Large intestine (tissue), 12 donors: ENCODE results near the gene C1orf146. TPM values are rescaled to one million over a fixed set of nuclear protein-coding genes. Genes with fewer than 3 reads are reported as not detected.

Source experiments
- DNase-seq, 2 donors: peaks; one replicate each; pipeline versions ENCODE4 v3.0.0 to v3.0.0-alpha.2; 2013
- H3K27ac ChIP-seq: one replicate; pipeline ENCODE4 v1.5.1; 2013; ENCODE audit warnings: low read length
- H3K27me3 ChIP-seq: 2 replicates; pipeline ENCODE4 v1.6.1; 2013; ENCODE audit warnings: low read length; ENCODE audit not compliant: control insufficient read depth, insufficient read depth
- H3K36me3 ChIP-seq: 2 replicates; pipeline ENCODE4 v1.6.1; 2013; ENCODE audit warnings: low read length; ENCODE audit not compliant: control insufficient read depth, insufficient read depth
- H3K4me1 ChIP-seq: one replicate; pipeline ENCODE4 v1.6.1; 2013; ENCODE audit warnings: low read length; ENCODE audit not compliant: control insufficient read depth, insufficient read depth
- H3K4me3 ChIP-seq: one replicate; pipeline ENCODE4 v1.5.1; 2013; ENCODE audit warnings: low read length
- H3K9me3 ChIP-seq: one replicate; pipeline ENCODE4 v1.6.1; 2013; ENCODE audit warnings: mild to moderate bottlenecking, low read depth, low read length, moderate library complexity; ENCODE audit not compliant: control insufficient read depth
- WGBS: methylation state at CpG from one replicate; pipeline ENCODE4 v1.1.5; 2013; ENCODE audit warnings: low lambda C conversion rate; ENCODE audit not compliant: insufficient coverage; 5-methylcytosine and 5-hydroxymethylcytosine counted together
- long read RNA-seq, 11 donors: transcript quantifications; one replicate each; lab custom pipeline, GENCODE V29; 2026
- polyA plus RNA-seq: library from polyadenylated mRNA; unstranded; fragments of 120-200 nt; gene quantifications from one replicate; pipeline ENCODE4 v1.2.1, GENCODE V29; 2013

The C1orf146 gene
- 0.06 TPM for polyA plus RNA-seq
- long read RNA-seq, donor 1, result 0 reads
- long read RNA-seq, donor 2, result 0 reads
- long read RNA-seq, donor 3, result 0 reads
- long read RNA-seq, donor 4, result 0 reads
- long read RNA-seq, donor 5, result 0 reads
- long read RNA-seq, donor 6, partial matches to known transcripts, result 13 of 13 reads
- long read RNA-seq, donor 6, other reads (novel, unspliced or antisense), result 0 of 13 reads
- long read RNA-seq, donor 7, result 0 reads
- long read RNA-seq, donor 8, partial matches to known transcripts, result 18 of 23 reads
- long read RNA-seq, donor 8, other reads (novel, unspliced or antisense), result 5 of 23 reads
- long read RNA-seq, donor 9, result 0 reads
- long read RNA-seq, donor 10, result 0 reads
- long read RNA-seq, donor 11, result 0 reads

DNA sequence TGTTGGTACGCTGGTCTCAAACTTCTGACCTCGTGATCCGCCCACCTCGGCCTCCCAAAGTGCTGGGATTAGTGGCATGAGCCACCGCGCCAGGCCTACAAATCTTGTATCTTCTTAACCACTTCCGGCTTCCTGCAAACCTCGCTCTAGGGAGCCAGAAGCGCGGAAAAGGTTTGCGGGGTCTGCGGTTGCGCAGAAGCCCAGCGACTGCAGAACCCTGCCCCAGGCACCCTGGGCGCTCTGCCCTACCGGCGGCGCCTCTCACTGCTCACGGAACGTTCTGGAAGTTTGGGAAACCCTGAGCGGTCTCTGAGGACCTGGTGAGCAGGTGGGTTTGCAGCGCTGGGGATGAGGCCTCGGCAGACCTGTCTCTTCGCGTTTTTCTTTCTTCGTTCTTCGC lies at the start of gene C1orf146:
C1orf146 (plus strand) TSS at position 195 of the 400 bp plus-strand sequence. CDS start 13,506 bp downstream, outside the sequence.
- Histone ChIP-seq H3K4me3 (no peak within 1 kb of the TSS), H3K9me3 (peaks cover 3% of the 10 kb centered on the region), H3K27ac (no peak within 1 kb of the TSS), H3K4me1 (no peaks in the 10 kb centered on the region), H3K36me3 (no peaks in the 10 kb centered on the region), H3K27me3 (no peaks in the 10 kb centered on the region)
- DNase-seq, result no peak
- WGBS, result no CpG with 5 or more reads among the region's 27 CpGs

DNA sequence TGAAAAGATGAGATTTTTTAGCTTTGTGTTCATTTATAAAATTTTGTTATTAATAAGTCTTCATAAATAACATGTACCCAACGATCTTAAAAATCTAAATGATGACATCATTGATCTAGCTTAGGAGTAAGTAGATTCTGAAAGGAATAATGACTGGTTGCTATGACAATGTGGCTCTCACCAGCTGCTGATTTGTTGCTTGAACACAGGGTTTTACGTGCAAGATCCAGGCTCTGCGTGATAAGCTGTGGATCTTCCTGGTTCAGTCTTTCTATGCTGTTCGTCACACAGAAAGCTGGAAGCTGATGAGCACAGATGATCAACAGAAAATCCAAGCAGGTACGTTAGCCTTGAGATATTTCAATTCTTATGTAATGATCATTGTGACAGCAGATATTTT lies 49.1 kb upstream of the C1orf146 start:
- Histone ChIP-seq H3K4me3 (no peak overlapping the region), H3K9me3 (no peaks in the 10 kb centered on the region), H3K36me3 (no peaks in the 10 kb centered on the region), H3K4me1 (no peaks in the 10 kb centered on the region), H3K27ac (no peak overlapping the region), H3K27me3 (no peaks in the 10 kb centered on the region)
- peak in 1 of 2 donors; percentile 2 for DNase-seq
- 86% methylated on average over 1 of the region's 5 CpGs for WGBS

GRCh38 chr1:92169214-92170005 lies 48.3 kb upstream of the C1orf146 start:
- no peak for DNase-seq
- Histone ChIP-seq H3K27me3 (no peaks in the 10 kb centered on the region), H3K4me1 (no peaks in the 10 kb centered on the region), H3K4me3 (no peak overlapping the region), H3K36me3 (peaks cover 3% of the 10 kb centered on the region), H3K27ac (no peak overlapping the region), H3K9me3 (no peaks in the 10 kb centered on the region)
- 80% methylated on average over 1 of the region's 2 CpGs for WGBS

DNA sequence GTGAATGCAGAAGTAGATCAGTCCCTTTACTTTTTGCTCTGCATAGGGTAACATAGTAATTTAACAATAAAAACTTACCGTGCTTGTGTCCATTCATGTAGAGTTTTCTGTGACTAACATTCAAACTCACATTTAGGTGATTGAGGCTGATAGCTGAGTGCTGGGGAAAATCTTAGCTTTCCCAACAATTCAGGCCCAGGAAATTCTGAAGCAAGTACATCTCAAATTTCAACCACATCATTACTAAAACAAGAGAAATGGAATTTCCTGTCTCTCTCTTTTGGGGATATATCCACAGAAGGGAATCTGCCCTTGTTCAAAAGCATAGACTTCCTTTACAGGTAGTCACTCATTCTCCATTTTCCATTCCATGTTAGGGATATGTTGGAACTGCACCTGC lies 33.1 kb upstream of the C1orf146 start:
- Histone ChIP-seq H3K27me3 (no peaks in the 10 kb centered on the region), H3K27ac (no peak overlapping the region), H3K36me3 (peaks cover 12% of the 10 kb centered on the region), H3K4me3 (no peak overlapping the region), H3K4me1 (no peaks in the 10 kb centered on the region), H3K9me3 (no peaks in the 10 kb centered on the region)
- no peak for DNase-seq
- whole genome bisulfite sequencing, result no CpG with 5 or more reads among the region's 1 CpG

DNA sequence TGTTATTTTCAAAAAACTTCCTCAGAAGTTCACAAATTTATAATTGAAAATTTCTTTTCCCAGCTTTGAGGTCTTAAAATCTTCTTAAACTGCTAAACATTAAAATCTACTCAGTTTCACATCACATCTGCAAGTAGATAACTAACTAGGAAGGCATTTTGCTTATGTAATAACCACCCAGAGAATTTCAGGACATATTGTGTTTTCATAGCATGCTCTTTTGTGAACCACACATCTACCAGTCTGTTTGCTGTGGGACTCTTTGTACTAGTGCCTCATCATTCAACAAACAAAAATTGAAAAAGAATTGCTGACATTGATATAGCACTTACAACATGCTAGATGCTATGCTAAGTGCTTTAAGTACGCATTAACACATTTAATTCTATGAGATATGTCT lies 31.6 kb upstream of the C1orf146 start:
- no peaks in the 10 kb centered on the region for H3K4me1 ChIP-seq
- no peak overlapping the region for H3K27ac ChIP-seq
- H3K36me3 ChIP-seq, result peaks cover 6% of the 10 kb centered on the region
- H3K9me3 ChIP-seq, result no peaks in the 10 kb centered on the region
- no peaks in the 10 kb centered on the region for H3K27me3 ChIP-seq
- no CpG with 5 or more reads among the region's 1 CpG for WGBS
- no peak overlapping the region for H3K4me3 ChIP-seq
- DNase-seq, result no peak

DNA sequence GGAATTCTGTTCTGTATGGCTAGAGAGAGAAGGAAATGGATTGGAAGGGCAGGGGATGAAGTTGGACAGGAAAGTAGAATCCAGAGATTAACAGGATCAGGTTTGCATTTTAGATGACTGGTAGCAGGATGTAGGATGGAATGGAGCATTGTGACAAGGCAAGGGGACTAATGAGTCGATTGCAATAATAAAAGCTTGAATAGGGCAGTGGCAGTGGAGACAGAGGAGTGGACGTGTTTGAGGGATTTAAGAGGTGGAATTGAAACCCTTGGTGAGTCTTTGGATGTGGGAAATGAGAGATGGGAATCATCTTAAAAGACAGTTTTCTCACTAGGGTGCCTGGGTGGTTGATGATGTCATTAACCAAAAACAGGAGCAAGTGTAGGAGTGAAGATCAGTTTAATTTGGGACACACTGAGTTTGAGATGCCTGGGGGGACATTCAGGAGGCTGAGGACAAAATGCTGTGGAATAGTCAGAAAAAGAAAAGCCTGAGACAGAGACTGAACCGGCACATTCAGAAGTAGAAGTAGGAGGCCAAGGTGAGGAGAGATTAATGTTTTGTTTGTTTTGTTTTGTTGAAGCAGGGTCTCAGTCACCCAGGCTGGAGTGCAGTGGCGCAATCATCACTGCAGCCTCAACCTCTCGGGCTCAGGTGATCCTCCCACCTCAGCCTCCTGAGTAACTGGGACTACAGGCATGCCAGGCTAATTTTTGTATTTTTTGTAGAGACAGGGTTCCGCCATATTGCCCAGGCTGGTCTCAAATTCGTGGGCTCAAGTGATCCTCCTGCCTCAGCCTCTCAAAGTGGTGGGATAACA lies 29.1 kb upstream of the C1orf146 start:
- H3K4me3 ChIP-seq, result no peak overlapping the region
- peaks cover 3% of the 10 kb centered on the region for H3K36me3 ChIP-seq
- H3K27me3 ChIP-seq, result no peaks in the 10 kb centered on the region
- no peaks in the 10 kb centered on the region for H3K9me3 ChIP-seq
- H3K4me1 ChIP-seq, result no peaks in the 10 kb centered on the region
- WGBS, result 100% methylated on average over 1 of the region's 7 CpGs
- DNase-seq, result no peak
- no peak overlapping the region for H3K27ac ChIP-seq

DNA sequence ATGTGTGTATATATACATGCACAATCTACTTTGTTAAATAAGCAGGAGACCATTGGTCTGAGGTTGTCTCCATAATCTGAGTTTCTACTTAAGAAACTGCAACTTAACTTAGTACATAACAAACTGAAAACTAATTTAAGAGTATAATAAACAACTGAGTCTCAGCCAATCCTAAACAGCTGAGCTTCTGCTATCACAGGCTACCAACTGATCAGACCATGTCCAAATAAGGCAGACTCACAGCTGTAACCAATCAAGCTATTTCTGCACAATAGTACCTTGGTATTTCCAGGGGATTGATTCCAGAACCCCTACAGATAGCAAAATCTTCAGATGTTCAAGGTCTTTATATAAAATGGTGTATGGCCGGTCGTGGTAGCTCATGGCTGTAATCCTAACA lies 26.0 kb upstream of the C1orf146 start:
- DNase-seq, result no peak
- Histone ChIP-seq H3K27ac (no peak overlapping the region), H3K4me3 (no peak overlapping the region), H3K36me3 (no peaks in the 10 kb centered on the region), H3K9me3 (no peaks in the 10 kb centered on the region), H3K27me3 (no peaks in the 10 kb centered on the region), H3K4me1 (no peaks in the 10 kb centered on the region)
- WGBS, result no CpG with 5 or more reads among the region's 2 CpGs

DNA sequence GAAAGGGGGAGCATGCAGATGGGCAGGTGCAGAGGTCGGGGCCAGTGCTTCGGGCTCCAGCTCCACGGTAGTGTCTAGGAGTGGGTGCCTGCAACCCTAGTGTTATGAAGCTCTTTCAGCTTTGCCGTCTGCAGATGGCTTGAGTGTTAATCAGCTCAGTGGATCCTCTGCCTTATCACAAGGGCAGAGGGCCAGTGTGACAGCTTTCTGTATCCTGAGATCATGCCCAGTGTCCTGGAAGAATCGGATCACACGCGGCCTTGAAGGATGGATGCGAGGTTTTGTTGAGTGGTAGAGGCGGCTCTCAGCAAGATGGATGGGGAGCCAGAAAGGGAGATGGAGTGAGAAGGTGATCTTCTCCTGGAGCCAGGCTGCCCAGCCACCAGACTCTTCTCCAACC lies 25.5 kb upstream of the C1orf146 start:
- no peak overlapping the region for H3K4me3 ChIP-seq
- H3K27me3 ChIP-seq, result no peaks in the 10 kb centered on the region
- no peaks in the 10 kb centered on the region for H3K4me1 ChIP-seq
- no peaks in the 10 kb centered on the region for H3K9me3 ChIP-seq
- WGBS, result no CpG with 5 or more reads among the region's 9 CpGs
- no peak for DNase-seq
- H3K36me3 ChIP-seq, result no peaks in the 10 kb centered on the region
- H3K27ac ChIP-seq, result no peak overlapping the region

DNA sequence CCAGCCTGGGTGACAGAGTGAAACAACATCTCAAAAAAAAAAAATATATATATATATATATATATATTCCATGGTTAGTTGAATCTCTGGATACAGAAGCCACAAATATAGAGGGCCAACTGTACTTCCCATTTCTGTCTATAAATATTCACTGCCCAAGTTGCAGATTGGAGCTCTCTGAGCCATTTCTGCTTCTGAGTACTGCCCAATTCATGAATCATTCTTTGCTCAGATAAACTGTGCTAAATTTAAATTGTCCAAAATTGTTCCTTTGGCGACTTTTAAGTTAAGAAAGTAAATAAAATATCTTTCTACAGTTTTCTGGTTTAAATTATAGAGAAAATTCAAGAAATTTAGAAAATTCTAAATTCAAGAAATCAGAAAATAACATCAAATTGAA lies 23.2 kb upstream of the C1orf146 start:
- WGBS, result 83% methylated on average over 1 of the region's 1 CpG
- no peak overlapping the region for H3K4me3 ChIP-seq
- H3K27me3 ChIP-seq, result no peaks in the 10 kb centered on the region
- DNase-seq, result no peak
- H3K4me1 ChIP-seq, result no peaks in the 10 kb centered on the region
- no peaks in the 10 kb centered on the region for H3K9me3 ChIP-seq
- no peak overlapping the region for H3K27ac ChIP-seq
- H3K36me3 ChIP-seq, result no peaks in the 10 kb centered on the region

DNA sequence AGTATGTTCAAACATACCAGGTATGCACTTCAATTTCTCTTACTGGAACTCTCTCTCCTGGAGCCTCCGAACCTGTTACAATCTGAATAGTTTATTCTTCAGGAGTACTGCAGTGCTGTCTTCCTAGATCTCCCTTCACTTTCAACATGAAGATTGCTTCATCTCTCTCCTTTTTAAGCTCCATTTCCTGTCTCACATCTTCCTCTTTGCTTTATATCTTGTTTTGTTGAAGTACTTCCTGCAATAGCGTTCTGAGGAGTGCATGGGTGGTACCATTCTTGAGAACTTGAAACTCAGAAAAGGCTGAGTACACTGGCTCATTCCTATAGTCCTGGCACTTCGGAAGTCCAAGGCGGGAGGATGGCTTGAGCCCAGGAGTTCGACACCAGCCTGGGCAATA lies 15.7 kb upstream of the C1orf146 start:
- H3K4me3 ChIP-seq, result no peak overlapping the region
- H3K27ac ChIP-seq, result no peak overlapping the region
- no peaks in the 10 kb centered on the region for H3K9me3 ChIP-seq
- WGBS, result no CpG with 5 or more reads among the region's 5 CpGs
- DNase-seq, result no peak
- H3K27me3 ChIP-seq, result no peaks in the 10 kb centered on the region
- H3K36me3 ChIP-seq, result no peaks in the 10 kb centered on the region
- no peaks in the 10 kb centered on the region for H3K4me1 ChIP-seq
